ENCODE data around the gene B3GAT2. TPM values are rescaled to one million over a fixed set of nuclear protein-coding genes. Genes with fewer than 3 reads are reported as not detected.
A peak's percentile ranks its signal among the peaks of the same experiment; 100 is the strongest.

Gene B3GAT2
- total and polyA plus RNA-seq, 2 of the 13 experiments (the other 11 are each of a cell fraction or from before 2014, with no cell fraction given): 0.01 to 0.02 TPM

- TF ChIP-seq ZNF207 (IDR thresholded peaks at IDR 0.05; ENCODE audit: borderline replicate concordance): no peak
- TF ChIP-seq ZBTB49 (CRISPR knock-in tag; IDR thresholded peaks at IDR 0.05; ENCODE audit: borderline replicate concordance): peak; percentile 26; the same call in 1 of the 2 replicates
- TF ChIP-seq NCOA2 (CRISPR knock-in tag; IDR thresholded peaks at IDR 0.05): 0 out of 2 replicates have a peak, but pooled peaks have one; percentile 12
- no peak for TF ChIP-seq ZNF569 (CRISPR knock-in tag; IDR thresholded peaks at IDR 0.05; ENCODE audit: borderline replicate concordance)
- TF ChIP-seq THAP9 (CRISPR knock-in tag; IDR thresholded peaks at IDR 0.05; ENCODE audit: borderline replicate concordance): no peak
- TF ChIP-seq GABPB1 (CRISPR knock-in tag; IDR thresholded peaks at IDR 0.05): peak; percentile 77
- peak; percentile 87 for TF ChIP-seq RNF2 (conservative IDR thresholded peaks at IDR 0.05; ENCODE audit: low read depth)
- no peak; the same call in 1 of the 2 replicates for TF ChIP-seq HIC2 (CRISPR knock-in tag; IDR thresholded peaks at IDR 0.05; ENCODE audit: low read depth)
- no peak for TF ChIP-seq ZNF430 (CRISPR knock-in tag; IDR thresholded peaks at IDR 0.05)
- no peak for TF ChIP-seq ZNF317 (CRISPR knock-in tag; IDR thresholded peaks at IDR 0.05)
- no peak for TF ChIP-seq ATF1 (CRISPR knock-in tag; IDR thresholded peaks at IDR 0.05)
- TF ChIP-seq TCF7L2 (IDR thresholded peaks at IDR 0.05; ENCODE audit: low read depth, low read length): no peak
- TF ChIP-seq ZBTB34 (CRISPR knock-in tag; IDR thresholded peaks at IDR 0.05): peak; percentile 69; the same call in 1 of the 2 replicates
- TF ChIP-seq AHDC1 (CRISPR knock-in tag; IDR thresholded peaks at IDR 0.05; ENCODE audit: borderline replicate concordance): no peak
Observed at GRCh38 chr6:70955441-70956190, 1.2 kb downstream of the B3GAT2 start (continued).

Data from HepG2 (cell line).